ENCODE data around the gene PAX8. TPM values are rescaled to one million over a fixed set of nuclear protein-coding genes. Genes with fewer than 3 reads are reported as not detected.
A peak's percentile ranks its signal among the peaks of the same experiment; 100 is the strongest.

The PAX8 gene
- total and polyA plus RNA-seq, 11 donors: 0.44 to 2.3 (median 0.53) TPM; not detected in 4

- intact Hi-C loops (cut with DNase I): no loop called here
- Histone ChIP-seq H3K9me3 (no peaks in the 10 kb centered on the region), H3K27me3 (peaks cover 0 to 24% (median 0%) of the 10 kb centered on the region in 9 donors), H3K4me3 (no peak overlapping the region), H3K27ac (no peak overlapping the region), H3K36me3 (peaks cover 0 to 26% (median 0%) of the 10 kb centered on the region in 9 donors), H3K4me1 (peaks cover 0 to 15% (median 0%) of the 10 kb centered on the region in 12 donors)
- WGBS, 4 donors: 35 to 51% (median 39%) methylated on average over 1 of the region's 1 CpG
- TF ChIP-seq POLR2A (IDR thresholded peaks at IDR 0.05) (no peak), CTCF (IDR thresholded peaks at IDR 0.05) (no peak)
- ATAC-seq (no peak), DNase-seq (no peak)
Measured at GRCh38 chr2:113263546-113263945, 15.2 kb downstream of the PAX8 start.

GRCh38 chr2:113260991-113261390 lies 17.7 kb downstream of the PAX8 start:
- DNase-seq (no peak), ATAC-seq (no peak)
- Histone ChIP-seq H3K27ac (no peak overlapping the region), H3K36me3 (peaks cover 0 to 22% (median 0%) of the 10 kb centered on the region in 9 donors), H3K4me3 (no peak overlapping the region), H3K9me3 (no peaks in the 10 kb centered on the region), H3K4me1 (peaks cover 0 to 34% (median 3%) of the 10 kb centered on the region in 12 donors), H3K27me3 (peaks cover 0 to 14% (median 0%) of the 10 kb centered on the region in 9 donors)
- intact Hi-C loops (cut with DNase I): no loop called here
- no peak for TF ChIP-seq POLR2A (IDR thresholded peaks at IDR 0.05)
- no peak for TF ChIP-seq CTCF (IDR thresholded peaks at IDR 0.05)
- WGBS, 4 donors: 76 to 85% (median 79%) methylated on average over 6 of the region's 6 CpGs

GRCh38 chr2:113258471-113259147 lies 20.1 kb downstream of the PAX8 start:
- intact Hi-C loops (cut with DNase I): loop anchor here in 1 of 10 donors (10.0 kb wide), 1 partner anchor 124 kb away; no protein-coding TSS in a partner anchor
- peaks cover 0 to 6% (median 0%) of the 10 kb centered on the region in 9 donors for H3K36me3 ChIP-seq
- peaks cover 0 to 4% (median 0%) of the 10 kb centered on the region in 9 donors for H3K27me3 ChIP-seq
- peaks cover 0 to 40% (median 3%) of the 10 kb centered on the region in 12 donors for H3K4me1 ChIP-seq
- no peak overlapping the region for H3K4me3 ChIP-seq
- DNase-seq: no peak
- H3K27ac ChIP-seq: no peak overlapping the region
- TF ChIP-seq POLR2A (IDR thresholded peaks at IDR 0.05) (no peak), CTCF (IDR thresholded peaks at IDR 0.05) (no peak)
- H3K9me3 ChIP-seq: no peaks in the 10 kb centered on the region
- 87 to 95% (median 90%) methylated on average over 6 of the region's 6 CpGs for WGBS, 4 donors
- ATAC-seq: no peak

GRCh38 chr2:113257516-113258264 lies 21.0 kb downstream of the PAX8 start:
- Histone ChIP-seq H3K9me3 (no peaks in the 10 kb centered on the region), H3K36me3 (peaks cover 0 to 3% (median 0%) of the 10 kb centered on the region in 9 donors), H3K4me3 (no peak overlapping the region), H3K27ac (no peak overlapping the region), H3K27me3 (peaks cover 0 to 4% (median 0%) of the 10 kb centered on the region in 9 donors), H3K4me1 (peaks cover 0 to 43% (median 3%) of the 10 kb centered on the region in 12 donors)
- TF ChIP-seq CTCF (IDR thresholded peaks at IDR 0.05) (no peak), POLR2A (IDR thresholded peaks at IDR 0.05) (no peak)
- peak; percentile 66 to 78 (median 72) for ATAC-seq
- intact Hi-C loops (cut with DNase I): loop anchor here in 1 of 10 donors (10.0 kb wide), 1 partner anchor 123 kb away; no protein-coding TSS in a partner anchor
- DNase-seq: peak in 1 of 5 donors; percentile 56
- WGBS, 4 donors: 47 to 51% (median 49%) methylated on average over 7 of the region's 7 CpGs

Data from heart left ventricle (tissue), 16 donors.